Vagina (tissue), 2 donors: Measurements from ENCODE around the gene SH3BGRL3.

Source experiments
- POLR2AphosphoS5 ChIP-seq, 2 donors: sonication (generic); formaldehyde crosslinking; IDR thresholded peaks; one replicate each; pipeline ENCODE4 v1.9.0; 2017; ENCODE audit warnings: antibody characterized with exemption in 2 of 2, mild to moderate bottlenecking in 2 of 2, low read depth in 1 of 2; ENCODE audit not compliant: insufficient read depth in 1 of 2
- TF ChIP-seq, protein P1 (sequence below), 3 experiments: fragments of 450-650 bp in 2 of 3; fragments of 200-600 bp in 1 of 3; sonication (generic) in 1 of 3; IDR thresholded peaks; one replicate each; pipeline ENCODE4 v1.5.1; 2017 to 2019; ENCODE audit warnings: antibody characterized with exemption in 3 of 3, mild to moderate bottlenecking in 2 of 3, moderate library complexity in 2 of 3

DNA sequence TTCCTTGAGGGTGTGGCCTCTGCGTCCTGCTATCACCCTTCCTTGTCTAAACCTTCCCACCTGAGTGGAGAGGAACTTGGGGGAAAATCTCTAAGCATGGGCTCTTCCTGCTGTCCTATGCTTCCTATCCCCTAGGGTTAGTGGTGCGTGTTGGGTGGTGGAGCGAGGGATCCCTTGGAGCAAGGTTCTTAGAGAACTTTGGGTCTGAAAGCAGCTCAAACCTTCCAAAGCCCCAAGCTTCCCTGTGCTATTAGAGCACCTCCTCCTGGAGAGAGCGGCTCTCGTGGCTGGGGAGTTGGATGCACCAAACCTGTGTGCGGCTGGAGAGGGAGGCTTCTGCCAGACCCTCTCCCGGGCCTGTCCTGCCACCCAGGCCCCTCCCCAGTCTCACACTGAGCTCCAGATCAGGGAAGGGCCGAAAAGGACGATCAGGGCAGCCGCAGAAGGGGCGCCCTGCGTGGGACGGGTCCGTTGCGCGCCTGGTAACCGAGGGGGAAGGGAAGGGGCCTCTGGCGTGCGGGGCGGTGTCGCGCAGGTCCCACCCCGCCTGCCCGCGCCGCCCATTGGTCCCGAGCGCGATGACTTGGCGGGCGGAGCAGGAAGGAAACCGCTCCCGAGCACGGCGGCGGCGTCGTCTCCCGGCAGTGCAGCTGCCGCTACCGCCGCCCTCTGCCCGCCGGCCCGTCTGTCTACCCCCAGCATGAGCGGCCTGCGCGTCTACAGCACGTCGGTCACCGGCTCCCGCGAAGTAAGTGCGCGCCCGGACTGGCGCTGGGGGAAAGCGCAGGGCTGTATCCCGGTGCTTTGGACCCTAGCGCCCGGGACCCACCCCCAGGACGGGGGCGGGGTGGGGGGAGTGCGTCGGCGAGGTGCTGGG, at the start of gene SH3BGRL3:
- TF ChIP-seq, protein P1, sequence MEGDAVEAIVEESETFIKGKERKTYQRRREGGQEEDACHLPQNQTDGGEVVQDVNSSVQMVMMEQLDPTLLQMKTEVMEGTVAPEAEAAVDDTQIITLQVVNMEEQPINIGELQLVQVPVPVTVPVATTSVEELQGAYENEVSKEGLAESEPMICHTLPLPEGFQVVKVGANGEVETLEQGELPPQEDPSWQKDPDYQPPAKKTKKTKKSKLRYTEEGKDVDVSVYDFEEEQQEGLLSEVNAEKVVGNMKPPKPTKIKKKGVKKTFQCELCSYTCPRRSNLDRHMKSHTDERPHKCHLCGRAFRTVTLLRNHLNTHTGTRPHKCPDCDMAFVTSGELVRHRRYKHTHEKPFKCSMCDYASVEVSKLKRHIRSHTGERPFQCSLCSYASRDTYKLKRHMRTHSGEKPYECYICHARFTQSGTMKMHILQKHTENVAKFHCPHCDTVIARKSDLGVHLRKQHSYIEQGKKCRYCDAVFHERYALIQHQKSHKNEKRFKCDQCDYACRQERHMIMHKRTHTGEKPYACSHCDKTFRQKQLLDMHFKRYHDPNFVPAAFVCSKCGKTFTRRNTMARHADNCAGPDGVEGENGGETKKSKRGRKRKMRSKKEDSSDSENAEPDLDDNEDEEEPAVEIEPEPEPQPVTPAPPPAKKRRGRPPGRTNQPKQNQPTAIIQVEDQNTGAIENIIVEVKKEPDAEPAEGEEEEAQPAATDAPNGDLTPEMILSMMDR (IDR thresholded peaks at IDR 0.05), result peak in 2 of 3 experiments; percentile 4 to 26
- peak; percentile 64 to 98 for TF ChIP-seq POLR2AphosphoS5 (IDR thresholded peaks at IDR 0.05; ENCODE audit: insufficient read depth in 1 of 2, low read depth in 1 of 2)
